NCI-H526 treated with DMSO at 0.1 percent for 48 hours (cell line): ENCODE data around the gene CDH4.

Experiments used
- DNase-seq: peaks from one replicate; lab custom pipeline; 2025; lab: John Stamatoyannopoulos, UW

The CDH4 gene

DNA sequence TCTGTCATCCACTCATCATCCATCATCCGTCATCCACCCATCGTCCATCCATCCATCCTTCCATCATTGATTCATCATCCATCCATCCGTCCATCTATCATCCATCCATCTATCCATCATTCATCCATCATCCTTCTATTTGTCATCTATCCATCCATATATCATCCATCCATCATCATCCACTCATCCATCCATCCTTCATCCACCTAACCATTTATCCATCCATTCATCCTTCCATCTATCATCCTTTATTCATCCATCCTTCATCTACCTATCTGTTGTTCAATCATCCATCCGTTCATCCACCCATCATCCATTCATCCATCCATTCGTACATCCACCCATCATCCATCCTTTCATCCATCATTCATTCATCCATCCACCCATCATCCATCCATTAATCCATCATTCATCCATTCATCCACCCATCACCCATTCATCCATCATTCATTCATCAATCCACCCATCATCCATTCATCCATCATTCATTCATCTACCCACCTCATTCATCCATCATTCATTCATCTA is 266.4 kb downstream of the CDH4 start:
- no peak for DNase-seq

DNA sequence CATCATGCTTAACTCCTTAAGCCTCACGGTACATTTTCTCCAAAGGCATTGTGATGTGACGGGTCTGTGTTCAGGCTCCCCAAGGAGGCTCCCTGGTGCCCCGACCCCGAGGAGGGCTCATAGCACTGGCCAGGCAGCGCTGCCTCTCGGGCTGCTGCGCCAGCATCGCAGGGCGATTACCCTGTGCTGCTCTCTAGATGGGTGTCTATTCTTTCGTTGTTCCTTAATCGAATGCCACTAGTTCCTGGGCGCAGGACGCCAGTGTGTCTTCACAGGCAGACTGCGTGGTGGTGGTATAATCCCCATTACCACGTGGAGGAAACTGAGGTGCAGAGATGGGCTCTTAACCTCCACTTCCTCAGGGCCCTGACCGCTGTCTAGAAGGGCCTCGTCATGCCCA is 267.4 kb downstream of the CDH4 start:
- DNase-seq = no peak

DNA sequence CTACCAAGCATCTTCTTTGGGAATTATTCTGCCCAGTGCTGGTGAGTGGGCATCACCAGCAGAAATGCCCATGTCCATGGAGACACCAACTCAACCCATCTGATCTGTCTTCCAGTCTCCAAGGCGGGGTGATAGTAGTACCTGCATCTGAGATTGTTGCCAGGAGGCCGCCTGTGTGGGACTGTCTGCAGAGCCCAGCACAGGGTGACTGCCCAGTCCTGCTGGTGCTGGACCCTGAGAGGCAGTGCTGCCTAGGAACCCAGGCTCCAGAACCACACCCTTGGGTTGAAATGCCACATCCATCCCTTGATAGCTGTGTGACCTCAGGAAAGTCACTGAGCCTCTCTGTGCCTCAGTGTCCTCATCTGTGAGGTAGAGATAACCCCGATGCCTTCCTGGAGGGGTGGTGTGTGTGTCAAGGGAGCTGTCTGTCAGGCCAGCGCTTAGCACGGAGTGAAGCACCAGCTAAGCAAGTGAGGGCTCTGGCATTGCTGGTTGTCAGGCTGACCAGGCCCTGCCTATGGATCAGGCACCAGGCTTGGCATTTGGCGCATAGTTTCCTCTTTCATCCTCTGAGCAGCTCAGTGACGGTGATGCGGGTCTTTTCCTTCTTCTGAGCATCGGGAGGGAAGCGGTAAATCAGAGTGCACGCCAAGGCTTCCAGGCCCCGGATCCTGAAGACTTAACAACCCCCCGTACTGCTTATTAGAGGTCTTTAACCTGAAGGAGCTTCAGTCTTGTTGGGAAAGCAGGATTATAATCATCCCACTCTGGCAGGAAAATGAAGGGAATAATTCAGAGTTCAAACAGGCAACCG is 268.2 kb downstream of the CDH4 start:
- no peak for DNase-seq

DNA sequence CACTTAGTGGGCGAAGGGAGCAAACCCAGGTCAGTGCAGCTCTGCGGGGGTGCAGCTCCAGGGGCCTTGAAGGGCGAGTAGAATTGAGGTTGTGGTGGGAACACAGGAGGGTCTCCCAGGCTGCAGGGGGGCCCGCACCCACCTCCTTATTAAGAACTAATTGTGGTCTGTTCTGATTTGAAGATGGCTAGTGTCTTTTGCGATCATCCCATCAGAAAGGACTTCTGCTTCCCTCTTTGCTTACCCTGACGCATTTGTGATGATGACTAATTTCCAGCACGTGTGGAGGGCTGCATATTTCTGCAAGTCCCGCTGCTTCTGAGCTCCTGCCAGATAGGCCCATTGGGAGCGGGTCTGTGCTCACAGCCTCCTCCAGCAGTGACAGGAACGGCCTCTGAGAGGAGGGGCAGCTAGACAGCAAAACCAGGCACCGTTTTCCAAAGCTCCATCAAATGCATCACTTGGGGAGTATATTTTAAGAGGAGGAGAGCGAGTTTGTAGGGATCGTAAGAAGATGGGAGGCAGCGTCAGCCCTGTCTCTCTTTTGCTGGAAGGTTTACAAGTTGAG is 268.9 kb downstream of the CDH4 start:
- DNase-seq = no peak

DNA sequence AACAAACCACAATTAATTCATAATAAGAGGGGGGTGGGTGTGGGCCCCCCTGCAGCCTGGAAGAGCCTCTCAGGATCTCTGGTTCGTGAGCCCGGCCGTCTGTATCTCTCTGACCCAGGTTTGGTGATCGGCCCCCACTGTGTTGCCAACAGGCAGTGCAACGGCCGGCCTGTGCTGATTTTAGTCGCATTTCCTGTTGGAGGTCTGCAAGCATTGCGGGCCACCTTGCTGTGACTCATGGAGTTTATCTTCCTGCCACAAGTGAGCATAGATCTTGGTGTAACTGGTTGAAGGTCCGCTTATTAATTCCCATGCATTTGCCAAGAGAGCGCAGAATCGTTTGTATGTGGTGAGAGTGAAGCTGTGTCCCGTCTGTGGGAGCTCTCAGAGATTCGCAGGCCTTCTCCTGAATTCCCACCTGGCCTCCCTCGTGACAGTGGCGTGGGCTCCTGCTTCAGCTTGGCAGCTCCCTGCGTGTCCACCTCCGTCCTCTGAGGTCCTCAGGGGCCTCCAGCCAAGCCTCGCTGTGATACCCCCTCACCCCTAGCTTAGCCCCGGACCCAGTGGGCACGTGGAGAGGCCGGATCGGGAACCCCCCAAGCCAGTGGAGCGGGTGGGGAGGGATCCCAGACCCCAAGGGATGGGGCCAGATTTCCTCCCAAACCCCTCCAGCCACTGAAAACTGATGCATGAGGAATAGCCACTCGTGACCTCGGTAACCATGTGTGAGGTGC is 269.8 kb downstream of the CDH4 start:
- no peak for DNase-seq

DNA sequence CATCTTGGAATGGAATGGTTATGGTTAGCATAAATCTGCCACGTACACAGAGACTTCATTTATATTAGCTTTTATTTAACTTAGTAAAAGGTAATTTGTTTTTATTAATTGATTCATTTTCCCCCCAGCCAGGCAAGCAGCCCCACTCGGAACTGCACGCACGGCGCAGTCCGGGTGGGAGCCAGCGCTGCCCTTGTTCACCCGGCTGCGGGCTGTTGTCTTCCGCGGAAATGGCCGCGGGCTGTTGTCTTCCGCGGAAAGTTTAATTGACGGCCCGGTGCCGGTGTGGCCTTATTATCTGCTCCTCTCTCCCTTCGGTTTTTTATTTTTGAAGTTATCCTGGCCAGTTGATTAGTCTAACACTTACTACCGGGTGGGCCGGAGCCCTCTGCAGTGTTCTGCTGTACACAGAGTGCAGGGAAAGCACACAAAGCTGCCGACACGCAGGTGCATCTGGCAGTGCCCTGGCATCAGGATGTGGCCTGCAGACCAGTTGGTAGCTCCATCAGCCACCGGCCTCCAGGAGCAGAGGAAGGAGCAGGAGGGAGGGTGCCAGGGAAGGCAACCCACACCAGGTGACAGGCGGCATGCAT is 270.5 kb downstream of the CDH4 start:
- DNase-seq = no peak

DNA sequence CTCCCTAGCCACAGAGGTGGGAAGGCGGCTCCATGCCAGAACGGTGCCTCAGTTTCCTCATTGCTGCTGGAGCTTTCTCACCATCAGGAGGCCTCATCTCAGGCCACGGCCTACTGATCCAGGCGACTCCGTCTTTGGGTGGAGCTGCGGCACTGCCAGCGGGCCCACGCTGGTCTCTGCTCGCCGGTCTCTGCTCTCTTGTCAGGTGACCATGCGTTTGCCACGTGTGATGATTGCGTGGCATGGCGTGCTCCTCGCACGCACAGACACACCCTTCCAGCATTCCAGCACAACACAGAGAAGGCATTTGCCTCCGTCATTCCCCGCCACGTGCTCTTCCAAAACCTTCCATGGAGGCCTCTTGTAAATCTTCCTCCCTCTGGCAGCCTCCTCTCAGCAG is 271.1 kb downstream of the CDH4 start:
- DNase-seq = no peak

DNA sequence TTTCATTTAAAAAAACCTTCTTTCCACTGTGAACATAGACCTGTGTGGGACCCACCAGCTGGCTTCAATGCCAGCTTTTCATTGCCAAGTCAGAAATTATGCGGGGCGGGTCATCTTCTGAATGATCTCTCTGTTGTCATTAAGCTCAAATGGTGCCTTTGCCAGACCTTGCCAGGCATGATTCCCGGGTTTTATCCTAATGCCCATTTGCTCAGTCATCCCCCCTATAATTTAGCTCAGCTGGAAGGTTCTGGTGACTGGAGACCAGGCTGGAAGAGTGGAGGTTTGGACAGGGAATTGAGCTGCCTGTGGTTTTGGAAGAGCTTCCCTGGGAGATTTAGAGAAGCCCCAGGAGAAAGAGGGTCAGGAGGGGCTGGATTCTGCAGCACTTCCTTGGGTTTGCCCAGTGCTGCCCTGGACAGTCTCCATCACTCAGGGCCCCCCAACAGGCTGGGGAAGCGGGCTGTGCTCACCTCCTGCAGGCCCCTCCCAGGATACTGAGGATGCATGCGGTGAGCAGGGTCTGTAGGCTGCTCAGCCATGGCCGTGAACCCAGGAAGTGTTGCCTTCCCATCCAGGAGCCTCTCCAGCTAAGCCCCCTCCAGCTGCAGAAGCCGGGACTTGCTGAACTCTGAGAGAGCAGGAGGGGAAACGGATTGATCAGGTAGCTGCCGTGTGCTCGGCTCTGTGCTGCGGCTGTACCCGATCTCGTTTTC is 273.0 kb downstream of the CDH4 start:
- no peak for DNase-seq

DNA sequence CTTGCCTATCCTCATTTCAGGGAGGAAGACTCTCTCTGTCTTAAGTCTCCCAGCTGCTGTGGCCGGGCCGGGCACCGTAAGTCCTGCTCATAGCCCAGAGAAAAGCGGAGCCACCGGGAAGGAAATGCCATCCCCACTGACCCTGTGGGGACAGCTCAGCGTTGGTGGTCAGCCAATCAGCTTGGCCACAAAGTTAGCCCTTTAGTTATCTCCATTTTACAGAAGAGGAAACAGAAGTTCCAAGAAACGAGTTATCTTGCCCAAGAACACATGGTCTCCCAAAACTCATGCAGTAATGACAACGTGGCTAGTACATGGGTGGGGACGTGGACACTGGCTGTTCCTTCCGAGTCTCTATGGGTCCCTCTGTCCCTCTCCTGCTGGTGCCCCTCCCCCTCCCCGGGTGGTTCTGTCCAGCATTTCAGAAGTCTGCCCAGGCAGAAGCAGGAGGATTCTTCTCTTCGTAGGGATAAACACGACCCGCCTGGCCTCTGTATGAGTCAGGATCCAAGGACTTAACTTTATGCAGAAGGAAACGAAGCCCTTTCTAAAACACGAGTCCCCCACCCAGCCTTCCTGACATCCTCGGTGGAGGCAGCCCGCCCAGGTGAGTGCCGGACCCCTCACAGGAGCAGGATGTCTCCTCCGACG is 273.8 kb downstream of the CDH4 start:
- DNase-seq = no peak

DNA sequence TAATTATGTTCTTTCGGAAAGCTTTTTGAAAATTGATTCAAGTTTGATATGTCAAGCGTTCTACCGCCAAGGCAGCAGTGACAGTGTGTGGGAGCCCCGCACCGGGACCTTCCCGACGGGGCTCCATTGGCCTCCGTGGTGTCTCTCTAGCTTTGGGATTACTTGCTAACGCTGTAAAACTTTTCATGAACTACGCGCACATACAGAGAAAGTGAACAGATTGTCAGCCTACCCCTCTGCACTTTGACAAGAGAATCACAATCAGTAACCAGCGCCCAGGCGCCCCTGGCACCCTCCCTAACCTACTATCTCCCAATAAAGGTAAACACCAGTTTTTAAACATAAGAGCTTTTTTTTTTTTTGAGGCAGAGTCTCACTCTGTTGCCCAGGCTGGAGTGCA is 274.8 kb downstream of the CDH4 start:
- no peak for DNase-seq

DNA sequence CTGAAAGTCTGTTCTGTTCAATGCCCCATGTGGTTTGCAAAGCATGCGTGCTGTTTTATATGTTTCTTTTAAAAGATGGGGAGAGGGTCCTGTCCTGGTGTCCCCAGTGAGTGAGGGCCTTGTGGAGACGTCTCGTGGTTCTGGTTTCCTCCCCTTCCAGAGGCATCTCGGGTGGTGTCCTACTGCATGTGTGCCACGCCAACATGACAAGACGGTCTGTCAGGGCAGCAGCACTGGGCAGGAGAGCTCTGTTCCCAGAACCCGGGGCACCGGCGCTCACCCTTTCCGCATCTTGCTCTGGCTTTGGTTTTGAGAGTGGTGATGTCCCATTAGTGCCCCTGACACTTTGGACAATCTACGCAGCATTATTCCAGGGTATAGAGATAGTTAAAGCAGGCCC is 275.6 kb downstream of the CDH4 start:
- no peak for DNase-seq

DNA sequence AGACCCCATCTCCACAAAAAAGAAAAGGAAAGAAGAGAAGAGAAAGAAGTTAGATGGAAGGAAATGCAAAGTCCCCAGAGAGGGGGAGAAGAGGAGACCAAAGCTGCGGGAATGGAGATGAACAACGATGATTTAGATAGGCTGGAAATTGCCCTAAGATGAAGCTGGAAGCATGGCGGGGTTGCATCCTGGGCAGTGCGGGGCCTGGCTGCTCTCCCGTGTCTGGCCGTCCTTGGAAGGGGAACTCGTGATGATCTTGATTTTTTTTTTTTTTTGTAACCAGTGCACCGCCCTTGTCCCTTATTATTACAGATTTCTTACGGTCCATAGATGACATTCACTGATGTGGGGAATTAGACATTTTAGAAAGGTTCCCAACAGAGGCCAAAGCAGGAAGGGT is 276.5 kb downstream of the CDH4 start:
- DNase-seq = no peak

DNA sequence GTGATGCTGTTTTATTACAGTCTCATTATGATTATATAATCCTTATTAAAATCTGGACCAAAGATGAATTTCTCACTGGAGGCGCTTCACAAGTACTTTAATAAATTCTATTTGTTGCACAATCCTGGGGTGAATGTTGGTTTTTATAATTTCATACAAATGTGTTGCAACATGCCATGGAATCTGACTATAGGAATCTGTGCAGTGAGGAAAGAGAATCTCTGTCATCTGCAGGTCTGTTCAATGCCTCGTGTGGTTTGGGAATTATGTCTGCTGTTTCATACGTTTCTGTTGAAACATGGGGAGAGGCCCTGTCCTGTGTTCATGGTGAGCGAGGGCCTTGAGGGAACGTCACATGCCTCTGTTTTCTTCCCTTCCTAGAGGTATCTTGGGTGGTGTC is 277.3 kb downstream of the CDH4 start:
- DNase-seq = no peak

DNA sequence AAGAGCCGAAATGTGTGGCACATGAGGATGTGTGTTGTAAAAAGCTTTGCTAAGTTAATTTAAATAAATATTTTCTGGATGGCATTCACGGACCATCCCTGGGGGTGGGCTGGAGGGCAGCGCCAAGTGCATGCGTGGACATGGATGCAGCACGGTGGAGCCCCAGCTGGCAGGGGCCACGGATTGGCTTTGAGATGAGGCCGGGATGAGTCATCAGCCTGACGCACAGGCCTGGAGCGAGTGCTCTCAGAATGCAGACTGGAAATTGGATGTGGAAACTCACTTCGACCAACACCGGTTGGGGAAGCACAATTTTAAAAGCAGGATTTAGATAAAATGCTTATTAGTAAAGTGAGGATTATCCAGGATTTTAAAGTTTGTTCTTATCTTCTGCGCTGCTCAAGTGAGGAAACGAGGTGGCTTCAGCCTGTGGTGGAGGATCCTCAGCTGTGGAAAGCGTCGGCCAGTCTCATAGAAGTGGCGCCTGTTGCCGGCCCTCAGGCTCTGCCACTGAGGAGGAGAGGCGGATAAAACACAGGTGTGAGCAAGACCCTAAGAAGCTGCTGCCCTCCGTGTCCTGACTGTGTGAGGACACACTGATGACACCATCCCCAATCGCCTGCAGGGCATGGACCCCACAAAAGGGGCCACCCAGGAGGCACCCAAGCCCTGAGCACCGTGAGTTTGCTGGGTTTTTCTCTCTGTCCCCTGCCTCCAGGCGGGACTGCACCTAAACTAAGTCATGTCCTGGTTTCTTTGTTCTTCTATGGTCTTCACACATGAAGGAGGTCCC is 279.7 kb downstream of the CDH4 start:
- no peak for DNase-seq

DNA sequence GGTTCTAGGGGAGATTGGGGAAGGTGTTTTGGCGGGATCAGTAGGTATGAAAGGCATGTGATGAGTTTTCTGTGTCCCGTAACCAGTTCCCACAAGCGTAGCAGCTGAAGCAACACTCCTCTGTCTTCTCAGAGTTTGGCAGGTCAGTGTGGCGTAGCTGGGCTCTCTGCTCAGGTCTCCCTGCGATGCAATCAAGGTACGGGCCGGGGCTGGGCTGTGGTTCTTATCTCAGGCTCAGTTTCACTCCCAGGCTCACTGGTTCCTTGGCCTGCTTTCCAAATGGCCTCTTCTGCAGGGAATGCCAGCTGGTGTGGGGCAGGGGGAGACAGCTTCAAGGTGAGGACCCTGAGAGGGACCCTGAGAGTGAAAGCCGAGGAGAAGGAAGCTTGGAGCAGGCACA is 280.7 kb downstream of the CDH4 start:
- no peak for DNase-seq

DNA sequence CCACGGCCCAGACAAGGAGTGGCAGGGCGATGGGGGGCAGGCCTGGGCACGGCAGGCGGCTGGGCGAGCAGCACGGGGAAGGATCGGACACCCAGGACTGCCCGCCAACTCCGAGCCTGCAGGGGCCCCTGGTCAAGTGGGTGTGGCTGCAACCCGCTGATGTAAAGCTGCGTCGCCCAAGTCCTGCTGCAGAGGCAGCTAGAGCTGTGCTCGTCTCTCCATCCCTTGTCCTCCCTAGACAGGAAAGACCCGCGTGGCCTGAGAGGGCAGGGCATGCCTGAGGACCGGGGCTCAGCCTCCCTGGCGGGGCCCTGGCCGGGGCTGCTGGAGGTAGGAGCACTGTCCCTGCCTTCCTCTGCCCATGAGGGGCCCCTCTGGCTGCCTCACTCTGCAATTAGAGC is 281.2 kb downstream of the CDH4 start:
- no peak for DNase-seq

DNA sequence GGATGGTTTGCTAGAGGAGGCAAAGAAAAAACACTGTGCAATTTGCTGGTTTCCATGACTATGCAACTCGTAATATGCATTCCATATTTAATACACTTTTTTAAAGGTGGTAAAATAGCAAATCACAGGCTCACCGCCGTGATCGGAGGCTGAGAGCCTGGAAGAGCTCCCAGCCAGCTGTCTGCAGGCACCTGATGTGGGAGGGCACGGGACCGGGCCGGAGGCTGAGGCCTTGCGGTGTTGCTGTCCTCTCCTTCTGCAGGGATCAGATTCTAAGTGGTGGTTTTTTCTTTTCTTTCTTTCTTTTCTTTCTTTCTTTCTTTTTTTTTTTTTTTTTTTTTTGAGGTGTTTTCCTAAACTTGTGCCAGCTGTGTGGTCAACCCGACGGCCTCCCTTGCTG is 282.3 kb downstream of the CDH4 start:
- no peak for DNase-seq

DNA sequence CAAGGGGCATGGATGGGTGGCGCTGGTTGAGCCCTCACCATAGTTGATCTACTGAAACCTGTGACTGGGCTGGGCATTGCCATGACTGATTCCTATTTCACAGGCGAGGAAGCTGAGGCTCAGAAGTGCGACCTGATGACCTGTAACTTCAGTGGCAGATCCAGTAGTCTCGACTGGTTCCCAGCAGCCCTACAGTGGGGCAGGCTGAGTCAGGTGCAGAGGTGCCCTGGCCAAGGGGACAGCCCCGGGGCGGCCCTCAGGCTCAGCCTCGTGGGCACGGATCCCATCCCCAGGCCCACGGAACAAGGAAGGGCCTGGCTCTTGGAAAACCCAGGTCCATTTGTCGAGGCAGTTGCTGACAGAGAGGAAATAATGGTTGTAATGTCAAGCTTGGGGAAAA is 283.0 kb downstream of the CDH4 start:
- DNase-seq = no peak

DNA sequence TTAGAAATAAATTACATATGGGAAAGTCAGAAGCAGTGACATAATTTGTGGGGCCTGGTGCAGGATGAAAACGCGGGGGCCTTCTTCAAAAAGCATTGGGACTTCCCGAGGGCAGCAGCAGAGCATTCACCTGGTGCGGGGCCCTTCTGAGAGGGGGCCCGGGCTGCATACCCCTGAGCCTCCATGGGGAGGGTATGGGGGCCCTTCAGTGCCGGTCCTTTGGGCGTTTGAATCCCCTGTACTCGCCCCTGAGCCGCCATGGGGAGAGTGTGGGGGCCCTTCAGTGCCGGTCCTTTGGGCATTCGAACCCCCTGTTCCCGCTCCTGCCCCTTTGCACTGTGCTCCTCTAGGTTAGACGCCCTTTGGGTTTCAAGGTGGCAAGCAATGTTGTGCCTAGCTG is 283.5 kb downstream of the CDH4 start:
- DNase-seq = no peak

DNA sequence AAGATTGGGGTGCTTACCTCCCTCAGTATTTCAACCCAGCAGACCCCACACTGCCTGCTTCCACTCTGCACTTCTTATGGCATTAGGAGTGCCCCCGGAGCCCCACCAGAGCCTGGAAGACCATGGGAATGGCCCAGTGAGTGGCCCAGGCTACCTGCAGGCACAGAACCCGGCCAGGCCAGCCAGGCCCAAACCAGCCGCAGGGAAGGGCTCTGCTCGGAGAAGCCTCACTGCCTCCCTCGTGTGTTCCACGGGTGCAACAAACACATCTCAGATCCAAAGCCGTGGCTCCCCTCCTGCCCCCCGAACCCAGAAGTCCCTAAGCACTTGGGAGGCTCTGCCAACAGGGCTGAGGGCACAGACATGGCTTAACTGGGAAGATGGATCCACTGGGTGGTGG is 283.9 kb downstream of the CDH4 start:
- no peak for DNase-seq

DNA sequence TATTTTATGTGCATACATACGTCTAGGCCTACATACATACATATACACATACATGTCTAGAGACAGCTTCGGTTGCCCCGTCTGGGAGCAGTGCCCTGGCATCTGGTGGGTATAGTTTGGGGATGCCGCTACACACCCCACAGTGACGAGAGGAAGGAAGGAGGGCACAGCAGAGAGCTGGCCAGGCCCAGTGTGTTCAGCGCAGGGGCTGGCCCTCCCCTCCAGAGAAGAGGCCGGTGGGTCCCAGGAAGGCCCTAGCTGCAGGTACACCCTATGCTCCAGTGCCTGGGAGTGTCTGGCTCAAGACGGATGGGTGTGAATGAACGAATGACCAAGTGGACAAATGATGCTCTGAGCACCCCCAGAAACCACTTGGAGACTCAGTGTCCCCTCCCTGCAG is 284.6 kb downstream of the CDH4 start:
- DNase-seq = no peak
